NCI-H1105 (cell line): Measurements from ENCODE around the gene IPO4.

Experiments
- DNase-seq: peaks from one replicate; lab custom pipeline; 2025; lab: John Stamatoyannopoulos, UW

The IPO4 gene

GRCh38 chr14:24131549-24131966, 57.1 kb downstream of the IPO4 start:
- DNase-seq = no peak

GRCh38 chr14:24130717-24131548, 57.7 kb downstream of the IPO4 start:
- DNase-seq = no peak

GRCh38 chr14:24130380-24130716, 58.3 kb downstream of the IPO4 start, which contains the start of gene FITM1:
FITM1 (plus strand) TSS chr14:24130659; CDS start chr14:24131564, 905 bp downstream.
- DNase-seq = no peak
